ENCODE data around the gene SEPTIN3.

SEPTIN3 gene

GRCh38 chr22:41983513-41984405 is 14.5 kb downstream of the SEPTIN3 start:
- peak; percentile 60 for DNase-seq (ENCODE audit: low read depth)
- H3K4me3 ChIP-seq (ENCODE audit: low read length): no peak overlapping the region
- no peak for TF ChIP-seq CTCF (IDR thresholded peaks at IDR 0.05; ENCODE audit: insufficient read depth, low read depth, low read length, missing control alignments)

GRCh38 chr22:41987276-41987675 is 18.0 kb downstream of the SEPTIN3 start:
- H3K4me3 ChIP-seq (ENCODE audit: low read length): no peak overlapping the region
- no peak for DNase-seq (ENCODE audit: low read depth)
- TF ChIP-seq CTCF (IDR thresholded peaks at IDR 0.05; ENCODE audit: insufficient read depth, low read depth, low read length, missing control alignments): no peak

GRCh38 chr22:41989246-41989645 is 20.0 kb downstream of the SEPTIN3 start:
- no peak overlapping the region for H3K4me3 ChIP-seq (ENCODE audit: low read length)
- TF ChIP-seq CTCF (IDR thresholded peaks at IDR 0.05; ENCODE audit: insufficient read depth, low read depth, low read length, missing control alignments): no peak

GRCh38 chr22:41991111-41991510 is 21.9 kb downstream of the SEPTIN3 start:
- no peak for TF ChIP-seq CTCF (IDR thresholded peaks at IDR 0.05; ENCODE audit: insufficient read depth, low read depth, low read length, missing control alignments)
- no peak for DNase-seq (ENCODE audit: low read depth)
- H3K4me3 ChIP-seq (ENCODE audit: low read length): no peak overlapping the region

More at GRCh38 chr22:41989246-41989645, 20.0 kb downstream of the SEPTIN3 start:
- DNase-seq (ENCODE audit: low read depth): no peak

- no peak for TF ChIP-seq CTCF (IDR thresholded peaks at IDR 0.05; ENCODE audit: insufficient read depth, low read depth, low read length, missing control alignments)
These were observed 23.3 kb downstream of the SEPTIN3 start for GRCh38 chr22:41992496-41992895.

GRCh38 chr22:41995211-41995610 is 26.0 kb downstream of the SEPTIN3 start:
- no peak overlapping the region for H3K4me3 ChIP-seq (ENCODE audit: low read length)
- TF ChIP-seq CTCF (IDR thresholded peaks at IDR 0.05; ENCODE audit: insufficient read depth, low read depth, low read length, missing control alignments): no peak
- DNase-seq (ENCODE audit: low read depth): no peak

More at GRCh38 chr22:41992496-41992895, 23.3 kb downstream of the SEPTIN3 start:
- H3K4me3 ChIP-seq (ENCODE audit: low read length): no peak overlapping the region
- no peak for DNase-seq (ENCODE audit: low read depth)
